ENCODE data around the gene ASCL1. TPM values are rescaled to one million over a fixed set of nuclear protein-coding genes. Genes with fewer than 3 reads are reported as not detected.

ASCL1 gene
- total and polyA plus RNA-seq, 2 of the 13 experiments (the other 11 are each of a cell fraction or from before 2014, with no cell fraction given) = not detected

- TF ChIP-seq ZNF770 (CRISPR knock-in tag; IDR thresholded peaks at IDR 0.05) (no peak), GABPA (IDR thresholded peaks at IDR 0.05; ENCODE audit: low read depth, low read length) (no peak), GABPA (CRISPR knock-in tag; IDR thresholded peaks at IDR 0.05; ENCODE audit: low read depth) (no peak), CENPT (CRISPR knock-in tag; IDR thresholded peaks at IDR 0.05; ENCODE audit: low read depth) (no peak), ZBTB7B (CRISPR knock-in tag; IDR thresholded peaks at IDR 0.05) (no peak), ZNF432 (CRISPR knock-in tag; IDR thresholded peaks at IDR 0.05; ENCODE audit: borderline replicate concordance) (no peak), HOXA3 (CRISPR knock-in tag; IDR thresholded peaks at IDR 0.05) (peak; percentile 76), ZNF883 (CRISPR knock-in tag; IDR thresholded peaks at IDR 0.05; ENCODE audit: not compliant biosample characterization) (no peak), RBFOX2 (IDR thresholded peaks at IDR 0.05; ENCODE audit: low read depth, low read length) (no peak), NFYB (CRISPR knock-in tag; IDR thresholded peaks at IDR 0.05) (no peak), LCORL (IDR thresholded peaks at IDR 0.05) (no peak), LCORL (CRISPR knock-in tag; IDR thresholded peaks at IDR 0.05) (peak; percentile 37; the same call in 1 of the 2 replicates), PRPF4 (IDR thresholded peaks at IDR 0.05; ENCODE audit: low read depth, low read length, poor library complexity, severe bottlenecking) (no peak), ZNF10 (CRISPR knock-in tag; IDR thresholded peaks at IDR 0.05; ENCODE audit: borderline replicate concordance, low read depth) (no peak), KAT8 (CRISPR knock-in tag; IDR thresholded peaks at IDR 0.05) (no peak), ZNF83 (CRISPR knock-in tag; IDR thresholded peaks at IDR 0.05; ENCODE audit: borderline replicate concordance) (no peak), ZNF768 (CRISPR knock-in tag; IDR thresholded peaks at IDR 0.05) (no peak), DMAP1 (CRISPR knock-in tag; IDR thresholded peaks at IDR 0.05) (no peak), GATAD2A (CRISPR knock-in tag; IDR thresholded peaks at IDR 0.05) (no peak), ZNF781 (CRISPR knock-in tag; IDR thresholded peaks at IDR 0.05; ENCODE audit: borderline replicate concordance, not compliant biosample characterization) (no peak), ZFP36 (IDR thresholded peaks at IDR 0.05; ENCODE audit: borderline replicate concordance, low read depth, low read length, partially characterized antibody) (no peak), RBM39 (IDR thresholded peaks at IDR 0.05; ENCODE audit: low read depth, low read length, poor library complexity, severe bottlenecking) (no peak)
- TF ChIP-seq, protein P1, sequence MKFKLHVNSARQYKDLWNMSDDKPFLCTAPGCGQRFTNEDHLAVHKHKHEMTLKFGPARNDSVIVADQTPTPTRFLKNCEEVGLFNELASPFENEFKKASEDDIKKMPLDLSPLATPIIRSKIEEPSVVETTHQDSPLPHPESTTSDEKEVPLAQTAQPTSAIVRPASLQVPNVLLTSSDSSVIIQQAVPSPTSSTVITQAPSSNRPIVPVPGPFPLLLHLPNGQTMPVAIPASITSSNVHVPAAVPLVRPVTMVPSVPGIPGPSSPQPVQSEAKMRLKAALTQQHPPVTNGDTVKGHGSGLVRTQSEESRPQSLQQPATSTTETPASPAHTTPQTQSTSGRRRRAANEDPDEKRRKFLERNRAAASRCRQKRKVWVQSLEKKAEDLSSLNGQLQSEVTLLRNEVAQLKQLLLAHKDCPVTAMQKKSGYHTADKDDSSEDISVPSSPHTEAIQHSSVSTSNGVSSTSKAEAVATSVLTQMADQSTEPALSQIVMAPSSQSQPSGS (CRISPR knock-in tag; IDR thresholded peaks at IDR 0.05) = no peak; the same call in 1 of the 2 replicates
- TF ChIP-seq, protein P2, sequence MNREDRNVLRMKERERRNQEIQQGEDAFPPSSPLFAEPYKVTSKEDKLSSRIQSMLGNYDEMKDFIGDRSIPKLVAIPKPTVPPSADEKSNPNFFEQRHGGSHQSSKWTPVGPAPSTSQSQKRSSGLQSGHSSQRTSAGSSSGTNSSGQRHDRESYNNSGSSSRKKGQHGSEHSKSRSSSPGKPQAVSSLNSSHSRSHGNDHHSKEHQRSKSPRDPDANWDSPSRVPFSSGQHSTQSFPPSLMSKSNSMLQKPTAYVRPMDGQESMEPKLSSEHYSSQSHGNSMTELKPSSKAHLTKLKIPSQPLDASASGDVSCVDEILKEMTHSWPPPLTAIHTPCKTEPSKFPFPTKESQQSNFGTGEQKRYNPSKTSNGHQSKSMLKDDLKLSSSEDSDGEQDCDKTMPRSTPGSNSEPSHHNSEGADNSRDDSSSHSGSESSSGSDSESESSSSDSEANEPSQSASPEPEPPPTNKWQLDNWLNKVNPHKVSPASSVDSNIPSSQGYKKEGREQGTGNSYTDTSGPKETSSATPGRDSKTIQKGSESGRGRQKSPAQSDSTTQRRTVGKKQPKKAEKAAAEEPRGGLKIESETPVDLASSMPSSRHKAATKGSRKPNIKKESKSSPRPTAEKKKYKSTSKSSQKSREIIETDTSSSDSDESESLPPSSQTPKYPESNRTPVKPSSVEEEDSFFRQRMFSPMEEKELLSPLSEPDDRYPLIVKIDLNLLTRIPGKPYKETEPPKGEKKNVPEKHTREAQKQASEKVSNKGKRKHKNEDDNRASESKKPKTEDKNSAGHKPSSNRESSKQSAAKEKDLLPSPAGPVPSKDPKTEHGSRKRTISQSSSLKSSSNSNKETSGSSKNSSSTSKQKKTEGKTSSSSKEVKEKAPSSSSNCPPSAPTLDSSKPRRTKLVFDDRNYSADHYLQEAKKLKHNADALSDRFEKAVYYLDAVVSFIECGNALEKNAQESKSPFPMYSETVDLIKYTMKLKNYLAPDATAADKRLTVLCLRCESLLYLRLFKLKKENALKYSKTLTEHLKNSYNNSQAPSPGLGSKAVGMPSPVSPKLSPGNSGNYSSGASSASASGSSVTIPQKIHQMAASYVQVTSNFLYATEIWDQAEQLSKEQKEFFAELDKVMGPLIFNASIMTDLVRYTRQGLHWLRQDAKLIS (CRISPR knock-in tag; IDR thresholded peaks at IDR 0.05) = no peak
Measured at GRCh38 chr12:102950107-102950949, 7.1 kb upstream of the ASCL1 start (continued).

Measured in HepG2 (cell line).